Endodermal cell (in vitro differentiated cells): ENCODE measurements around the gene KLHL25. TPM values are rescaled to one million over a fixed set of nuclear protein-coding genes. Genes with fewer than 3 reads are reported as not detected.
A peak's percentile ranks its signal among the peaks of the same experiment; 100 is the strongest.

Experiments
- DNase-seq: peaks from one replicate; pipeline ENCODE4 v3.0.0-alpha.2; 2017
- H3K27ac ChIP-seq: 2 replicates; pipeline ENCODE4 v1.5.1; 2013; ENCODE audit warnings: mild to moderate bottlenecking, low read depth, low read length, moderate library complexity
- H3K27me3 ChIP-seq: 2 replicates; pipeline ENCODE4 v1.6.1; 2013; ENCODE audit warnings: mild to moderate bottlenecking, low read length, moderate library complexity; ENCODE audit not compliant: insufficient read depth, control insufficient read depth, poor library complexity, severe bottlenecking
- H3K36me3 ChIP-seq: 2 replicates; pipeline ENCODE4 v1.7.0; 2013; ENCODE audit warnings: mild to moderate bottlenecking, low read length, moderate library complexity; ENCODE audit not compliant: control insufficient read depth, insufficient read depth
- H3K4me1 ChIP-seq: one replicate; pipeline ENCODE4 v1.7.0; 2013; ENCODE audit warnings: low read length; ENCODE audit not compliant: control insufficient read depth, insufficient read depth
- H3K4me3 ChIP-seq: 2 replicates; pipeline ENCODE4 v1.5.1; 2013; ENCODE audit warnings: mild to moderate bottlenecking, low read length, moderate library complexity
- H3K9ac ChIP-seq: 2 replicates; pipeline ENCODE4 v1.6.1; 2013; ENCODE audit warnings: mild to moderate bottlenecking, low read length, moderate library complexity; ENCODE audit not compliant: poor library complexity, severe bottlenecking; ENCODE audit errors: extremely low read depth
- H3K9me3 ChIP-seq: 2 replicates; pipeline ENCODE4 v1.6.1; 2013; ENCODE audit warnings: mild to moderate bottlenecking, low read length, moderate library complexity; ENCODE audit not compliant: control insufficient read depth
- H3K27ac Mint-ChIP-seq: 2 replicates; pipeline ENCODE4 v1.8.0; 2020; ENCODE audit warnings: mixed read lengths
- H3K27me3 Mint-ChIP-seq: 2 replicates; pipeline ENCODE4 v1.8.0; 2021; ENCODE audit warnings: mild to moderate bottlenecking, mixed read lengths; ENCODE audit not compliant: insufficient read depth
- H3K36me3 Mint-ChIP-seq: 2 replicates; pipeline ENCODE4 v1.8.0; 2020; ENCODE audit warnings: low read depth, mixed read lengths
- H3K4me1 Mint-ChIP-seq: 2 replicates; pipeline ENCODE4 v1.8.0; 2020; ENCODE audit warnings: mixed read lengths
- H3K4me3 Mint-ChIP-seq: 2 replicates; pipeline ENCODE4 v1.8.0; 2020; ENCODE audit warnings: mild to moderate bottlenecking, moderate library complexity, mixed read lengths
- H3K9me3 Mint-ChIP-seq: 2 replicates; pipeline ENCODE4 v1.8.0; 2020; ENCODE audit warnings: mild to moderate bottlenecking, mixed read lengths
- WGBS, 2 experiments: methylation state at CpG; one replicate each; pipeline versions ENCODE4 v1.1.5 to v1.1.7; 2013; ENCODE audit warnings: missing lambda C conversion rate in 2 of 2, mixed read lengths in 1 of 2; ENCODE audit not compliant: insufficient coverage in 1 of 2, insufficient read length in 1 of 2; 5-methylcytosine and 5-hydroxymethylcytosine counted together
- total RNA-seq, 2 donors: library from RNA; stranded (reverse); fragmentation: NEBNext Ultra II Directional in 1 of 2; extraction: Animal tissue kit (Norgen Biotek cat#: 25700) in 1 of 2; gene quantifications; 2 replicates in 1 of 2; 3 replicates in 1 of 2; pipeline ENCODE4 v1.2.1, GENCODE V29; 2021
- TF ChIP-seq, protein P1 (sequence below): fragments of 200-600 bp; sonication (generic); conservative IDR thresholded peaks from 2 replicates; pipeline ENCODE4 v1.5.0; 2021; ENCODE audit warnings: antibody characterized with exemption, mild to moderate bottlenecking

The KLHL25 gene
- total RNA-seq, 2 donors from 2014 or later = 13.3 TPM

- H3K9ac ChIP-seq = no peak overlapping the region
- no peaks in the 10 kb centered on the region for H3K9me3 Mint-ChIP-seq
- no peak overlapping the region for H3K4me3 ChIP-seq
- peaks cover 17% of the 10 kb centered on the region for H3K36me3 ChIP-seq
- TF ChIP-seq, protein P1, sequence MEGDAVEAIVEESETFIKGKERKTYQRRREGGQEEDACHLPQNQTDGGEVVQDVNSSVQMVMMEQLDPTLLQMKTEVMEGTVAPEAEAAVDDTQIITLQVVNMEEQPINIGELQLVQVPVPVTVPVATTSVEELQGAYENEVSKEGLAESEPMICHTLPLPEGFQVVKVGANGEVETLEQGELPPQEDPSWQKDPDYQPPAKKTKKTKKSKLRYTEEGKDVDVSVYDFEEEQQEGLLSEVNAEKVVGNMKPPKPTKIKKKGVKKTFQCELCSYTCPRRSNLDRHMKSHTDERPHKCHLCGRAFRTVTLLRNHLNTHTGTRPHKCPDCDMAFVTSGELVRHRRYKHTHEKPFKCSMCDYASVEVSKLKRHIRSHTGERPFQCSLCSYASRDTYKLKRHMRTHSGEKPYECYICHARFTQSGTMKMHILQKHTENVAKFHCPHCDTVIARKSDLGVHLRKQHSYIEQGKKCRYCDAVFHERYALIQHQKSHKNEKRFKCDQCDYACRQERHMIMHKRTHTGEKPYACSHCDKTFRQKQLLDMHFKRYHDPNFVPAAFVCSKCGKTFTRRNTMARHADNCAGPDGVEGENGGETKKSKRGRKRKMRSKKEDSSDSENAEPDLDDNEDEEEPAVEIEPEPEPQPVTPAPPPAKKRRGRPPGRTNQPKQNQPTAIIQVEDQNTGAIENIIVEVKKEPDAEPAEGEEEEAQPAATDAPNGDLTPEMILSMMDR = no peak
- no peak overlapping the region for H3K27ac Mint-ChIP-seq
- no peaks in the 10 kb centered on the region for H3K4me1 ChIP-seq
- H3K4me3 Mint-ChIP-seq = no peak overlapping the region
- H3K27me3 Mint-ChIP-seq = no peaks in the 10 kb centered on the region
- no peak for DNase-seq
- no peaks in the 10 kb centered on the region for H3K9me3 ChIP-seq
- no peaks in the 10 kb centered on the region for H3K27me3 ChIP-seq
- H3K36me3 Mint-ChIP-seq = peaks cover 23% of the 10 kb centered on the region
- no peak overlapping the region for H3K27ac ChIP-seq
- whole genome bisulfite sequencing, 2 experiments = 94 to 97% methylated on average over 8 to 9 of the region's 9 CpGs
- H3K4me1 Mint-ChIP-seq = peaks cover 3% of the 10 kb centered on the region
These were observed 38.2 kb downstream of the KLHL25 start for GRCh38 chr15:85756411-85757072.

- TF ChIP-seq, protein P1 = no peak
- H3K36me3 ChIP-seq = peaks cover 17% of the 10 kb centered on the region
- Mint-ChIP-seq H3K4me3 (no peak overlapping the region), H3K27ac (no peak overlapping the region), H3K36me3 (peaks cover 21% of the 10 kb centered on the region), H3K27me3 (no peaks in the 10 kb centered on the region), H3K9me3 (no peaks in the 10 kb centered on the region), H3K4me1 (peaks cover 8% of the 10 kb centered on the region)
- H3K9ac ChIP-seq = no peak overlapping the region
- no peaks in the 10 kb centered on the region for H3K9me3 ChIP-seq
- no peak overlapping the region for H3K27ac ChIP-seq
- H3K27me3 ChIP-seq = no peaks in the 10 kb centered on the region
- peak; percentile 41 for DNase-seq
- no peaks in the 10 kb centered on the region for H3K4me1 ChIP-seq
- WGBS, 2 experiments = 92 to 95% methylated on average over 4 of the region's 4 CpGs
- no peak overlapping the region for H3K4me3 ChIP-seq
These were observed 38.8 kb downstream of the KLHL25 start for GRCh38 chr15:85755942-85756341.

- TF ChIP-seq, protein P1 = no peak
- Mint-ChIP-seq H3K4me1 (peaks cover 13% of the 10 kb centered on the region), H3K36me3 (peaks cover 21% of the 10 kb centered on the region), H3K9me3 (no peaks in the 10 kb centered on the region), H3K27ac (no peak overlapping the region), H3K27me3 (no peaks in the 10 kb centered on the region), H3K4me3 (no peak overlapping the region)
- peak; percentile 20 for DNase-seq
- peaks cover 14% of the 10 kb centered on the region for H3K36me3 ChIP-seq
- no peaks in the 10 kb centered on the region for H3K9me3 ChIP-seq
- no peak overlapping the region for H3K9ac ChIP-seq
- WGBS, 2 experiments = 92 to 96% methylated on average over 9 to 11 of the region's 11 CpGs
- no peak overlapping the region for H3K27ac ChIP-seq
- no peaks in the 10 kb centered on the region for H3K4me1 ChIP-seq
- no peak overlapping the region for H3K4me3 ChIP-seq
- no peaks in the 10 kb centered on the region for H3K27me3 ChIP-seq
These were observed 39.3 kb downstream of the KLHL25 start for GRCh38 chr15:85755471-85755870.
